GM12878 (cell line): ENCODE measurements around the gene NCOA6. TPM values are rescaled to one million over a fixed set of nuclear protein-coding genes. Genes with fewer than 3 reads are reported as not detected.

Source experiments
- ATAC-seq: fragments of 200-7000 bp; cut with Tn5 transposase; 3 replicates; pipeline ENCODE4 v1.9.1; 2020; ENCODE audit warnings: mild to moderate bottlenecking, moderate library complexity
- BruUV-seq: library from RNA; stranded (reverse); fragments of 400-500 nt; replicated peaks from 2 replicates; lab custom pipeline; 2021; lab: Mats Ljungman, UMichigan
- CTCF ChIA-PET: fragments of 300-600 bp; sonication (Branson Sonifier 250); formaldehyde crosslinking; extraction: SDS; loops from one replicate; lab custom pipeline; 2021; ENCODE audit warnings: inconsistent platforms; lab: Yijun Ruan, JAX
- POLR2A ChIA-PET: fragments of 350-600 bp; formaldehyde crosslinking; extraction: SDS; loops from one replicate; lab custom pipeline; 2021; ENCODE audit warnings: inconsistent platforms; lab: Charles Lee
- RAD21 ChIA-PET: fragments of 300-600 bp; sonication (Branson Sonifier 250); formaldehyde crosslinking; loops from one replicate; lab custom pipeline; 2023; ENCODE audit warnings: antibody characterized with exemption; ENCODE audit not compliant: unreplicated experiment; lab: Charles Lee
- SMC1A ChIA-PET: fragments of 300-600 bp; sonication (Branson Sonifier 250); formaldehyde crosslinking; loops from one replicate; lab custom pipeline; 2023; ENCODE audit not compliant: unreplicated experiment, uncharacterized antibody; lab: Charles Lee
- DNase-seq: peaks from one replicate; pipeline ENCODE4 v3.0.0-alpha.2; 2011; ENCODE audit warnings: low read depth, low spot score
- FAIRE-seq: peaks from 3 replicates; lab custom pipeline; 2011; peaks lifted over from hg19 to GRCh38; lab: Jason Lieb, UNC
- H2AFZ ChIP-seq: 2 replicates; pipeline ENCODE4 v1.6.0; 2011; ENCODE audit warnings: low read depth, low read length, control low read depth; ENCODE audit not compliant: control insufficient read depth
- H3K27ac ChIP-seq: 2 replicates; pipeline ENCODE4 v1.5.1; 2011; ENCODE audit warnings: control low read depth; ENCODE audit not compliant: control insufficient read depth, insufficient read depth
- H3K27me3 ChIP-seq, 2 experiments: replicated peaks in 1 of 2; 2 replicates each; pipeline versions ENCODE4 v1.6.0 to v1.6.1; 2011; ENCODE audit warnings: low read length in 1 of 2; ENCODE audit not compliant: control insufficient read depth in 2 of 2, insufficient read depth in 2 of 2
- H3K36me3 ChIP-seq, 2 experiments: 2 replicates each; pipeline ENCODE4 v1.5.1; 2011; ENCODE audit warnings: low read length in 1 of 2; ENCODE audit not compliant: control insufficient read depth in 2 of 2, insufficient read depth in 2 of 2
- H3K4me1 ChIP-seq: 2 replicates; pipeline ENCODE4 v1.6.1; 2011; ENCODE audit warnings: mild to moderate bottlenecking, low read length, moderate library complexity, mixed read lengths; ENCODE audit not compliant: control insufficient read depth, insufficient read depth
- H3K4me2 ChIP-seq: 2 replicates; pipeline ENCODE4 v1.6.0; 2011; ENCODE audit warnings: control low read depth; ENCODE audit not compliant: control insufficient read depth, insufficient read depth
- H3K4me3 ChIP-seq: fragments of 200-600 bp; sonication (generic); 2 replicates; pipeline ENCODE4 v1.5.1; 2016
- H3K79me2 ChIP-seq: 2 replicates; pipeline ENCODE4 v1.6.0; 2011; ENCODE audit warnings: low read length; ENCODE audit not compliant: control insufficient read depth, insufficient read depth
- H3K9ac ChIP-seq: 2 replicates; pipeline ENCODE4 v1.8.0; 2011; ENCODE audit warnings: low read length, control low read depth, mixed read lengths; ENCODE audit not compliant: control insufficient read depth, insufficient read depth
- H3K9me3 ChIP-seq: replicated peaks from 3 replicates; pipeline ENCODE4 v1.5.1; 2011; ENCODE audit warnings: mild to moderate bottlenecking, low read length; ENCODE audit not compliant: control insufficient read depth, insufficient read depth
- H4K20me1 ChIP-seq: 2 replicates; pipeline ENCODE4 v1.6.0; 2011; ENCODE audit not compliant: control insufficient read depth, insufficient read depth
- ASH2L ChIP-seq: fragments of 300-600, 200-600 bp; sonication (generic); IDR thresholded peaks from 2 replicates; pipeline ENCODE4 v1.6.1; 2017; ENCODE audit warnings: low read depth, mild to moderate bottlenecking, borderline replicate concordance
- BACH1 ChIP-seq: fragments of 450-650 bp; IDR thresholded peaks from 2 replicates; pipeline ENCODE4 v1.6.1; 2017; ENCODE audit warnings: mild to moderate bottlenecking, borderline replicate concordance
- BHLHE40 ChIP-seq, 2 experiments: fragments of 450-650 bp in 1 of 2; IDR thresholded peaks; 2 replicates each; pipeline ENCODE4 v1.6.1; 2011 to 2017; ENCODE audit warnings: low read depth in 2 of 2, borderline replicate concordance in 1 of 2, improper control_type of control experiment in 1 of 2, low read length in 1 of 2, mild to moderate bottlenecking in 1 of 2
- BMI1 ChIP-seq: fragments of 450-650 bp; IDR thresholded peaks from 2 replicates; pipeline ENCODE4 v1.6.1; 2016; ENCODE audit warnings: mild to moderate bottlenecking, moderate library complexity, borderline replicate concordance
- EGR1 ChIP-seq, 2 experiments: IDR thresholded peaks; 1 replicate in 1 of 2; 2 replicates in 1 of 2; pipeline ENCODE4 v1.6.1; 2011 to 2012; ENCODE audit warnings: low read depth in 2 of 2, low read length in 2 of 2, borderline replicate concordance in 1 of 2, mild to moderate bottlenecking in 1 of 2, moderate library complexity in 1 of 2
- ETV6 ChIP-seq, 2 experiments: fragments of 450-650 bp in 1 of 2; IDR thresholded peaks in 1 of 2; conservative IDR thresholded peaks in 1 of 2; 2 replicates each; pipeline ENCODE4 v1.6.1; 2014; ENCODE audit warnings: antibody characterized with exemption in 1 of 2, borderline replicate concordance in 1 of 2, low read depth in 1 of 2, mild to moderate bottlenecking in 1 of 2, moderate library complexity in 1 of 2
- HDAC2 ChIP-seq: fragments of 200-600 bp; sonication (generic); IDR thresholded peaks from 2 replicates; pipeline ENCODE4 v1.6.1; 2017
- HDAC6 ChIP-seq: fragments of 200-600 bp; sonication (generic); IDR thresholded peaks from one replicate; pipeline ENCODE4 v1.8.0; 2017; ENCODE audit warnings: antibody characterized with exemption; ENCODE audit not compliant: unreplicated experiment
- JUND ChIP-seq: IDR thresholded peaks from 2 replicates; pipeline ENCODE4 v1.6.1; 2012; ENCODE audit warnings: low read depth, mild to moderate bottlenecking, low read length, improper control_type of control experiment, moderate library complexity
- LARP7 ChIP-seq: fragments of 450-650 bp; IDR thresholded peaks from 2 replicates; pipeline ENCODE4 v1.6.1; 2017; ENCODE audit warnings: mild to moderate bottlenecking
- NFIC ChIP-seq: IDR thresholded peaks from 2 replicates; pipeline ENCODE4 v1.6.1; 2012; ENCODE audit warnings: low read depth, mild to moderate bottlenecking, inconsistent platforms, low read length, moderate library complexity
- RB1 ChIP-seq: fragments of 450-650 bp; formaldehyde crosslinking; IDR thresholded peaks from 2 replicates; pipeline ENCODE4 v1.6.1; 2017; ENCODE audit warnings: mild to moderate bottlenecking, borderline replicate concordance
- RFX5 ChIP-seq: IDR thresholded peaks from 2 replicates; pipeline ENCODE4 v1.6.1; 2011; ENCODE audit warnings: low read depth, low read length, improper control_type of control experiment
- SMC3 ChIP-seq: IDR thresholded peaks from 2 replicates; pipeline ENCODE4 v1.6.1; 2011; ENCODE audit warnings: low read length, improper control_type of control experiment, borderline replicate concordance
- TAF1 ChIP-seq: IDR thresholded peaks from 2 replicates; pipeline ENCODE4 v1.6.1; 2011; ENCODE audit warnings: mild to moderate bottlenecking, low read depth, low read length, borderline replicate concordance
- TARDBP ChIP-seq: IDR thresholded peaks from 2 replicates; pipeline ENCODE4 v1.6.1; 2016; ENCODE audit warnings: borderline replicate concordance
- TCF3 ChIP-seq: IDR thresholded peaks from 2 replicates; pipeline ENCODE4 v1.6.1; 2012; ENCODE audit warnings: low read depth, mild to moderate bottlenecking, low read length, borderline replicate concordance; ENCODE audit not compliant: insufficient read depth
- YY1 ChIP-seq: IDR thresholded peaks from 2 replicates; pipeline ENCODE4 v1.6.1; 2011; ENCODE audit warnings: low read depth, mild to moderate bottlenecking, low read length
- WGBS: methylation state at CpG from one replicate; pipeline ENCODE4 v1.1.6; 2016; ENCODE audit warnings: low lambda C conversion rate; ENCODE audit not compliant: insufficient replicate concordance, insufficient coverage; ENCODE audit errors: missing lambda C conversion rate; 5-methylcytosine and 5-hydroxymethylcytosine counted together
- in situ Hi-C: fragments of 300-500 bp; cut with MboI; formaldehyde crosslinking; loops from 9 replicates; pipeline ENCODE4 v1.14.3; 2018; ENCODE audit warnings: mixed read lengths
- intact Hi-C: fragments of 100-400 bp; cut with micrococcal nuclease; formaldehyde crosslinking; loops from one replicate; pipeline ENCODE4 v1.14.2; 2022; ENCODE audit not compliant: unreplicated experiment
- polyA plus RNA-seq, 11 experiments: library from polyadenylated mRNA; depleted of rRNA in 4 of 11; unstranded in 6 of 11; stranded (reverse) in 5 of 11; fragments of >200 nt; fragmentation: Nextera tagmentation in 4 of 11; fragmentation: Illumina TruSeq in 1 of 11; extraction: Ambion mirVana in 4 of 11; extraction: Trizol in 1 of 11; gene quantifications; 1 replicate in 1 of 11; 2 replicates in 10 of 11; pipeline versions ENCODE4 v1.2.1 to v1.2.3, GENCODE V29; 2011 to 2016; ENCODE audit warnings: inconsistent platforms in 2 of 11, missing spikeins in 2 of 11, low read depth in 1 of 11
- total RNA-seq, 4 experiments: library from RNA; depleted of rRNA in 3 of 4; stranded (reverse); fragments of >200 nt in 3 of 4; fragmentation: Illumina TruSeq in 1 of 4; extraction: Trizol in 1 of 4; gene quantifications; 2 replicates each; pipeline versions ENCODE4 v1.2.1 to v1.2.3, GENCODE V29; 2013 to 2021
- TF ChIP-seq, protein P1 (sequence below): IDR thresholded peaks from 2 replicates; pipeline ENCODE4 v1.6.1; 2012; ENCODE audit warnings: low read depth, low read length, improper control_type of control experiment
- TF ChIP-seq, protein P2 (sequence below): IDR thresholded peaks from 2 replicates; pipeline ENCODE4 v1.6.1; 2011; ENCODE audit warnings: borderline replicate concordance, low read depth, mild to moderate bottlenecking, moderate library complexity, mixed read lengths, low read length; ENCODE audit not compliant: insufficient read depth; ENCODE audit errors: extremely low read length

The NCOA6 gene
- total and polyA plus RNA-seq, 10 of the 15 experiments (the other 5 are each of a cell fraction or from before 2014, with no cell fraction given): 6.1 to 20.6 (median 12.6) TPM

DNA sequence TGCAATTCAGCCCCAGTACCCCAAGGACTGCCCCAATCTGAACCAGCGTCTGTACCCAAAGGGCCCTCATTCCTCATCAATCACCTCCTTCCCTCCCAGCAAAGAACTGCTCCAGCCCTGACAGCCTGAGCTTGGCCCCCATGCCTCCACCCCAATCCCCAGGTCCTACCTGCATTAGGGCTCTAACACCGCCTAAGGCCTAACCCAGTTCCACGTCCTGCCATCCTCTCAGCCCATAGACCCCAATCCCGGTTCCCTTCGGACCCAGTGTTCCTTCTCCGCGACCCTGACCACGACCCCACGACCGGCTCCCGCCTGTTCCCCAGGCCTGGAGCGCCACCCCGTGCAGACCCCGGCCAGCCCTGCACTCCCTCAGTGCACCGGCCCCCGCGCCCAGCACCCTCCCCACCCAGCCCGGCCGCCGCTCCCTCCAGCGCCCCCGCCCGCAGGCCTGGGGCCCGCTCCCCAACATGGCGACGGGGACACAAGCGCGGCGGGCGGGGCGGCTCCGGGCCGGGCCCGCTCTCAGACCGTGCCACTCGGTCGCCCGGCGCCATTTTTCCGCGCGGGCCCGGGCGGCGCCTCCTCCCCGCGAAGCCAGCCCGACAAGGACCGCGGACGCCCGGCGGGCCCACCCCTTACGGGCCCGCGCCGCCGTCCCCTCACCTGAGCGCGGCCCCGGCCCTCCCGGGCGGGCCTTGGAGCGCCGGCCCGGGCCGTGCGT is 483 bp downstream of the NCOA6 start:
- Histone ChIP-seq H3K27ac (peak overlapping the region; percentile 86), H3K4me2 (peak overlapping the region; percentile 96), H2AFZ (peak overlapping the region; percentile 85), H3K9ac (peak overlapping the region; percentile 89), H3K27me3 (no peaks in the 10 kb centered on the region), H3K79me2 (peaks cover 41% of the 10 kb centered on the region), H3K4me1 (no peaks in the 10 kb centered on the region; the same call in 1 of the 2 replicates), H4K20me1 (no peaks in the 10 kb centered on the region), H3K4me3 (peak overlapping the region; percentile 65), H3K36me3 (no peaks in the 10 kb centered on the region), H3K9me3 (no peaks in the 10 kb centered on the region)
- DNase-seq: no peak
- in situ Hi-C loops (loop anchor here (25.0 kb wide), 1 partner anchor 437 kb away; no protein-coding TSS in a partner anchor), intact Hi-C loops (loop anchor here (5.0 kb wide), 1 partner anchor 452 kb away; the partner anchor contains the start of gene MMP24OS)
- no TSS peak for BruUV-seq
- SMC1A ChIA-PET: interaction anchor here (0.6 to 2.1 kb wide), 5 partner anchors 11 to 1043 kb away, joined by 3 to 5 read pairs (median 3); no protein-coding TSS in a partner anchor
- FAIRE-seq: no peak
- RAD21 ChIA-PET: interaction anchor here (1.0 to 1.6 kb wide), 4 partner anchors 49 to 322 kb away, joined by 3 read pairs; partner anchors contain the start of gene EDEM2
- peak; percentile 93 for ATAC-seq
- 0% methylated on average over 29 of the region's 68 CpGs for WGBS
- CTCF ChIA-PET: interaction anchor here (0.6 to 2.2 kb wide), 9 partner anchors 8 to 512 kb away, joined by 3 to 9 read pairs (median 3); partner anchors contain the start of genes GGT7, GSS and MYH7B
- POLR2A ChIA-PET: interaction anchor here (0.5 to 0.9 kb wide), 4 partner anchors 46 to 125 kb away, joined by 3 to 8 read pairs (median 5); partner anchors contain the start of gene TP53INP2
- TF ChIP-seq RB1 (peak; percentile 69; the same call in 1 of the 2 replicates), ASH2L (0 out of 2 replicates have a peak, but pooled peaks have one; percentile 54), BMI1 (no peak), JUND (no peak), HDAC6 (no peak), NFIC (no peak), SMC3 (no peak), TARDBP (no peak), BHLHE40 (IDR thresholded peaks at IDR 0.05; ENCODE audit: borderline replicate concordance in 1 of 2, low read depth in 2 of 2, low read length in 1 of 2) (peak; percentile 15 to 79; a peak in 2 of 4 replicates), LARP7 (peak; percentile 58; the same call in 1 of the 2 replicates), HDAC2 (no peak), TAF1 (peak; percentile 79; the same call in 1 of the 2 replicates), RFX5 (no peak), YY1 (peak; percentile 97), TCF3 (0 out of 2 replicates have a peak, but pooled peaks have one; percentile 19), ETV6 (conservative IDR thresholded peaks at IDR 0.05 in 1 of 2, IDR thresholded peaks at IDR 0.05 in 1 of 2; ENCODE audit: borderline replicate concordance in 1 of 2, low read depth in 1 of 2) (no peak), EGR1 (IDR thresholded peaks at IDR 0.05; ENCODE audit: borderline replicate concordance in 1 of 2, low read depth in 2 of 2, low read length in 2 of 2) (peak in 1 of 2 experiments; percentile 26; a peak in 1 of 3 replicates), BACH1 (peak; percentile 63)
- TF ChIP-seq, protein P1, sequence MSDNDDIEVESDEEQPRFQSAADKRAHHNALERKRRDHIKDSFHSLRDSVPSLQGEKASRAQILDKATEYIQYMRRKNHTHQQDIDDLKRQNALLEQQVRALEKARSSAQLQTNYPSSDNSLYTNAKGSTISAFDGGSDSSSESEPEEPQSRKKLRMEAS: no peak
- TF ChIP-seq, protein P2, sequence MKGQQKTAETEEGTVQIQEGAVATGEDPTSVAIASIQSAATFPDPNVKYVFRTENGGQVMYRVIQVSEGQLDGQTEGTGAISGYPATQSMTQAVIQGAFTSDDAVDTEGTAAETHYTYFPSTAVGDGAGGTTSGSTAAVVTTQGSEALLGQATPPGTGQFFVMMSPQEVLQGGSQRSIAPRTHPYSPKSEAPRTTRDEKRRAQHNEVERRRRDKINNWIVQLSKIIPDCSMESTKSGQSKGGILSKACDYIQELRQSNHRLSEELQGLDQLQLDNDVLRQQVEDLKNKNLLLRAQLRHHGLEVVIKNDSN: no peak
